GM12872 (cell line): Measurements from ENCODE around the gene STARD5.

ENCODE experiments used
- CTCF ChIP-seq: IDR thresholded peaks from 3 replicates; pipeline ENCODE4 v1.5.1; 2011; ENCODE audit warnings: low read depth, mild to moderate bottlenecking, low read length, moderate library complexity; ENCODE audit not compliant: insufficient read depth

The STARD5 gene

GRCh38 chr15:81296186-81296585 is 27.8 kb downstream of the STARD5 start:
- TF ChIP-seq CTCF, result no peak

- no peak for TF ChIP-seq CTCF
These were observed 28.3 kb downstream of the STARD5 start for GRCh38 chr15:81295486-81296121.

- peak; percentile 75 for TF ChIP-seq CTCF
These were observed 29.4 kb downstream of the STARD5 start for GRCh38 chr15:81294516-81294880.

GRCh38 chr15:81293728-81294515 is 30.0 kb downstream of the STARD5 start:
- TF ChIP-seq CTCF, result no peak

GRCh38 chr15:81292523-81293001 is 31.4 kb downstream of the STARD5 start:
- TF ChIP-seq CTCF, result no peak

GRCh38 chr15:81291916-81292522 is 31.9 kb downstream of the STARD5 start:
- TF ChIP-seq CTCF, result no peak

GRCh38 chr15:81289910-81290309 is 34.0 kb downstream of the STARD5 start:
- no peak for TF ChIP-seq CTCF
